Panc1 (cell line): ENCODE measurements around the gene GRIK4. TPM values are rescaled to one million over a fixed set of nuclear protein-coding genes. Genes with fewer than 3 reads are reported as not detected.

ENCODE experiments used
- ATAC-seq: fragments of 200-7000 bp; cut with Tn5 transposase; 2 replicates; pipeline ENCODE4 v1.9.1; 2020; ENCODE audit warnings: mild to moderate bottlenecking, moderate library complexity
- BruUV-seq: library from RNA; stranded (reverse); fragments of 400-500 nt; replicated peaks from 2 replicates; lab custom pipeline; 2021; lab: Mats Ljungman, UMichigan
- CTCF ChIA-PET: fragments of 300-600 bp; sonication (Branson Sonifier 250); formaldehyde crosslinking; loops from one replicate; lab custom pipeline; 2022; ENCODE audit warnings: antibody characterized with exemption; lab: Charles Lee
- POLR2A ChIA-PET: fragments of 300-600 bp; sonication (Branson Sonifier 250); formaldehyde crosslinking; loops from one replicate; lab custom pipeline; 2022; ENCODE audit warnings: antibody characterized with exemption; lab: Charles Lee
- DNase-seq: peaks from one replicate; pipeline ENCODE4 v3.0.0-alpha.2; 2010; ENCODE audit warnings: low read depth, low spot score
- H3K27ac ChIP-seq: 2 replicates; pipeline ENCODE4 v1.5.1; 2011; ENCODE audit warnings: mild to moderate bottlenecking, low read length, inconsistent platforms
- H3K27me3 ChIP-seq: fragments of 200-500 bp; sonication (Bioruptor generic); 2 replicates; pipeline ENCODE4 v1.6.0; 2014; ENCODE audit warnings: low read length, inconsistent platforms; ENCODE audit not compliant: control insufficient read depth, insufficient read depth
- H3K36me3 ChIP-seq: fragments of 200-500 bp; sonication (Bioruptor generic); 2 replicates; pipeline ENCODE4 v1.5.1; 2014; ENCODE audit warnings: inconsistent platforms, mild to moderate bottlenecking, low read length, moderate library complexity; ENCODE audit not compliant: control insufficient read depth, insufficient read depth
- H3K4me1 ChIP-seq: 2 replicates; pipeline ENCODE4 v1.5.1; 2011; ENCODE audit warnings: inconsistent platforms, mild to moderate bottlenecking, low read length, moderate library complexity; ENCODE audit not compliant: control insufficient read depth, insufficient read depth
- H3K4me3 ChIP-seq, 2 experiments: 2 replicates each; pipeline ENCODE4 v1.5.1; 2011 to 2012; ENCODE audit warnings: low read depth in 2 of 2, low read length in 2 of 2, mild to moderate bottlenecking in 2 of 2, inconsistent platforms in 1 of 2, moderate library complexity in 1 of 2
- H3K9me3 ChIP-seq: fragments of 200-500 bp; sonication (Bioruptor generic); 2 replicates; pipeline ENCODE4 v1.5.1; 2014; ENCODE audit warnings: low read depth, mild to moderate bottlenecking, inconsistent platforms, low read length, moderate library complexity; ENCODE audit not compliant: control insufficient read depth, insufficient read depth
- POLR2AphosphoS5 ChIP-seq: IDR thresholded peaks from 2 replicates; pipeline ENCODE4 v1.6.1; 2012; ENCODE audit warnings: mild to moderate bottlenecking, low read depth, low read length, moderate library complexity
- REST ChIP-seq, 2 experiments: IDR thresholded peaks; 2 replicates each; pipeline ENCODE4 v1.6.1; 2011 to 2012; ENCODE audit warnings: low read depth in 2 of 2, control low read depth in 1 of 2, low read length in 1 of 2, mild to moderate bottlenecking in 1 of 2, moderate library complexity in 1 of 2; ENCODE audit not compliant: insufficient read depth in 1 of 2
- SIN3A ChIP-seq: IDR thresholded peaks from 2 replicates; pipeline ENCODE4 v1.6.1; 2012; ENCODE audit warnings: low read depth, mild to moderate bottlenecking, low read length, moderate library complexity, borderline replicate concordance; ENCODE audit not compliant: insufficient read depth
- TCF7L2 ChIP-seq: IDR thresholded peaks from 2 replicates; pipeline ENCODE4 v1.6.1; 2011; ENCODE audit warnings: mild to moderate bottlenecking, low read depth, low read length, inconsistent platforms
- in situ Hi-C: cut with HindIII; loops from 2 replicates; pipeline ENCODE4 v1.10.0; 2016; ENCODE audit warnings: low sequenced_read_pairs, low pct_unique_long_range_greater_than_20kb
- intact Hi-C: fragments of 100-400 bp; cut with micrococcal nuclease; formaldehyde crosslinking; loops from one replicate; pipeline ENCODE4 v1.10.0; 2022; ENCODE audit not compliant: unreplicated experiment
- total RNA-seq: library from RNA; stranded (reverse); gene quantifications from one replicate; pipeline ENCODE4 v1.2.1, GENCODE V29; 2021; ENCODE audit not compliant: unreplicated experiment
- TF ChIP-seq, protein P1 (sequence below): fragments of 450-650 bp; IDR thresholded peaks from 2 replicates; pipeline ENCODE4 v1.5.1; 2017; ENCODE audit warnings: mild to moderate bottlenecking

The GRIK4 gene
- total RNA-seq, 1 experiment from 2014 or later: 0.62 TPM

GRCh38 chr11:120519474-120519873 is 7.9 kb downstream of the GRIK4 start:
- ATAC-seq: no peak
- in situ Hi-C loops (no loop called here), intact Hi-C loops (loop anchor here (5.0 to 10.0 kb wide), 2 partner anchors 278 to 595 kb away; no protein-coding TSS in a partner anchor)
- BruUV-seq: no TSS peak
- Histone ChIP-seq H3K27ac (no peak overlapping the region), H3K9me3 (no peaks in the 10 kb centered on the region), H3K36me3 (no peaks in the 10 kb centered on the region), H3K4me1 (no peaks in the 10 kb centered on the region), H3K27me3 (no peaks in the 10 kb centered on the region), H3K4me3 (no peak overlapping the region)
- no peak for DNase-seq
- CTCF ChIA-PET: interaction anchor here (0.7 kb wide), 1 partner anchor 208 kb away, joined by 4 read pairs; no protein-coding TSS in a partner anchor
- no peak for TF ChIP-seq REST (IDR thresholded peaks at IDR 0.05; ENCODE audit: insufficient read depth in 1 of 2, low read depth in 2 of 2, low read length in 1 of 2)
- TF ChIP-seq, protein P1, sequence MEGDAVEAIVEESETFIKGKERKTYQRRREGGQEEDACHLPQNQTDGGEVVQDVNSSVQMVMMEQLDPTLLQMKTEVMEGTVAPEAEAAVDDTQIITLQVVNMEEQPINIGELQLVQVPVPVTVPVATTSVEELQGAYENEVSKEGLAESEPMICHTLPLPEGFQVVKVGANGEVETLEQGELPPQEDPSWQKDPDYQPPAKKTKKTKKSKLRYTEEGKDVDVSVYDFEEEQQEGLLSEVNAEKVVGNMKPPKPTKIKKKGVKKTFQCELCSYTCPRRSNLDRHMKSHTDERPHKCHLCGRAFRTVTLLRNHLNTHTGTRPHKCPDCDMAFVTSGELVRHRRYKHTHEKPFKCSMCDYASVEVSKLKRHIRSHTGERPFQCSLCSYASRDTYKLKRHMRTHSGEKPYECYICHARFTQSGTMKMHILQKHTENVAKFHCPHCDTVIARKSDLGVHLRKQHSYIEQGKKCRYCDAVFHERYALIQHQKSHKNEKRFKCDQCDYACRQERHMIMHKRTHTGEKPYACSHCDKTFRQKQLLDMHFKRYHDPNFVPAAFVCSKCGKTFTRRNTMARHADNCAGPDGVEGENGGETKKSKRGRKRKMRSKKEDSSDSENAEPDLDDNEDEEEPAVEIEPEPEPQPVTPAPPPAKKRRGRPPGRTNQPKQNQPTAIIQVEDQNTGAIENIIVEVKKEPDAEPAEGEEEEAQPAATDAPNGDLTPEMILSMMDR: no peak
- TF ChIP-seq POLR2AphosphoS5: no peak
- no peak for TF ChIP-seq TCF7L2
- TF ChIP-seq SIN3A: no peak
- POLR2A ChIA-PET: no interaction called here

GRCh38 chr11:120520091-120520822 is 8.7 kb downstream of the GRIK4 start:
- DNase-seq (no peak), ATAC-seq (no peak)
- CTCF ChIA-PET: no interaction called here
- intact Hi-C loops: no loop called here
- Histone ChIP-seq H3K27ac (no peak overlapping the region), H3K9me3 (no peaks in the 10 kb centered on the region), H3K36me3 (no peaks in the 10 kb centered on the region), H3K27me3 (no peaks in the 10 kb centered on the region), H3K4me3 (no peak overlapping the region), H3K4me1 (no peaks in the 10 kb centered on the region; the same call in 1 of the 2 replicates)
- POLR2A ChIA-PET: no interaction called here
- in situ Hi-C loops: no loop called here
- BruUV-seq: no TSS peak
- TF ChIP-seq, protein P1: no peak
- TF ChIP-seq SIN3A (no peak), TCF7L2 (no peak), POLR2AphosphoS5 (no peak), REST (IDR thresholded peaks at IDR 0.05; ENCODE audit: insufficient read depth in 1 of 2, low read depth in 2 of 2, low read length in 1 of 2) (no peak)
